Measurements from ENCODE around the gene AUP1. TPM values are rescaled to one million over a fixed set of nuclear protein-coding genes. Genes with fewer than 3 reads are reported as not detected.

Gene AUP1
- total RNA-seq, 2 experiments from 2014 or later: 118 to 119 TPM

GRCh38 chr2:74555610-74556103 lies 26.2 kb upstream of the AUP1 start:
- peaks cover 15% of the 10 kb centered on the region for H3K36me3 Mint-ChIP-seq (ENCODE audit: low read depth)
- CTCF ChIA-PET: interaction anchor here (0.7 to 1.5 kb wide), 4 partner anchors 9 to 32 kb away, joined by 3 to 5 read pairs (median 4); no protein-coding TSS in a partner anchor
- H3K9me3 Mint-ChIP-seq: no peaks in the 10 kb centered on the region
- H3K27me3 Mint-ChIP-seq: peaks cover 12% of the 10 kb centered on the region
- DNase-seq: no peak
- H3K27ac Mint-ChIP-seq: peak overlapping the region; percentile 94
- H3K4me3 Mint-ChIP-seq: peak overlapping the region; percentile 97
- POLR2A ChIA-PET: interaction anchor here (0.8 to 4.5 kb wide), 11 partner anchors 9 to 101 kb away, joined by 3 to 27 read pairs (median 5); partner anchors contain the start of genes AUP1, HTRA2 and INO80B
- H3K4me1 Mint-ChIP-seq: peaks cover 29% of the 10 kb centered on the region

- Mint-ChIP-seq H3K4me1 (peaks cover 22% of the 10 kb centered on the region), H3K36me3 (ENCODE audit: low read depth) (peaks cover 15% of the 10 kb centered on the region), H3K27me3 (peaks cover 11% of the 10 kb centered on the region), H3K27ac (peak overlapping the region; percentile 94), H3K9me3 (no peaks in the 10 kb centered on the region), H3K4me3 (peak overlapping the region; percentile 97)
- ChIA-PET CTCF (interaction anchor here (0.7 to 1.5 kb wide), 3 partner anchors 10 to 32 kb away, joined by 3 to 5 read pairs (median 3); no protein-coding TSS in a partner anchor), POLR2A (interaction anchor here (0.8 to 4.5 kb wide), 13 partner anchors 9 to 100 kb away, joined by 3 to 27 read pairs (median 4); partner anchors contain the start of genes AUP1, CCDC142, HTRA2 and INO80B)
- DNase-seq: peak; percentile 54
Measured at GRCh38 chr2:74554820-74555531, 25.5 kb upstream of the AUP1 start.

- peak; percentile 85 for DNase-seq
- H3K4me3 Mint-ChIP-seq: peak within 1 kb of the TSS; percentile 97
- ChIA-PET POLR2A (interaction anchor here (0.9 to 4.5 kb wide), 12 partner anchors 17 to 100 kb away, joined by 3 to 27 read pairs (median 4); partner anchors contain the start of genes AUP1, CCDC142, HTRA2 and INO80B), CTCF (interaction anchor here (0.7 to 1.5 kb wide), 2 partner anchors 32 to 71 kb away, joined by 5 read pairs; partner anchors contain the start of genes CCDC142 and TTC31)
- H3K36me3 Mint-ChIP-seq (ENCODE audit: low read depth): peaks cover 15% of the 10 kb centered on the region
- peaks cover 21% of the 10 kb centered on the region for H3K4me1 Mint-ChIP-seq
- H3K27ac Mint-ChIP-seq: peak within 1 kb of the TSS; percentile 94
- H3K9me3 Mint-ChIP-seq: no peaks in the 10 kb centered on the region
- H3K27me3 Mint-ChIP-seq: peaks cover 18% of the 10 kb centered on the region
Measured at GRCh38 chr2:74553892-74554819, 24.6 kb upstream of the AUP1 start, which contains the start of the genes DOK1 and LOXL3. DOK1 (plus strand) TSS chr2:74554720; CDS start chr2:74554755, 35 bp downstream. LOXL3 (minus strand) TSS chr2:74553942; CDS start chr2:74552634, 1,308 bp downstream.

- peaks cover 24% of the 10 kb centered on the region for H3K27me3 Mint-ChIP-seq
- no peaks in the 10 kb centered on the region for H3K9me3 Mint-ChIP-seq
- ChIA-PET CTCF (no interaction called here), POLR2A (interaction anchor here (0.6 to 4.5 kb wide), 9 partner anchors 18 to 286 kb away, joined by 3 to 27 read pairs (median 3); partner anchors contain the start of genes AUP1, HTRA2, INO80B and PCGF1)
- peak overlapping the region; percentile 63 for H3K4me3 Mint-ChIP-seq
- H3K36me3 Mint-ChIP-seq (ENCODE audit: low read depth): peaks cover 15% of the 10 kb centered on the region
- peak overlapping the region; percentile 71 for H3K27ac Mint-ChIP-seq
- peaks cover 25% of the 10 kb centered on the region for H3K4me1 Mint-ChIP-seq
- no peak for DNase-seq
Measured at GRCh38 chr2:74552914-74553811, 23.7 kb upstream of the AUP1 start.

- H3K27me3 Mint-ChIP-seq: peaks cover 32% of the 10 kb centered on the region
- CTCF ChIA-PET: interaction anchor here (0.8 to 2.3 kb wide), 3 partner anchors 21 to 36 kb away, joined by 3 to 6 read pairs (median 3); no protein-coding TSS in a partner anchor
- H3K27ac Mint-ChIP-seq: no peak overlapping the region
- H3K4me1 Mint-ChIP-seq: peaks cover 26% of the 10 kb centered on the region
- POLR2A ChIA-PET: interaction anchor here (1.3 to 4.5 kb wide), 3 partner anchors 22 to 80 kb away, joined by 3 to 27 read pairs (median 4); partner anchors contain the start of genes AUP1, HTRA2 and MRPL53
- no peak for DNase-seq
- peaks cover 12% of the 10 kb centered on the region for H3K36me3 Mint-ChIP-seq (ENCODE audit: low read depth)
- H3K4me3 Mint-ChIP-seq: peak overlapping the region; percentile 20
- no peaks in the 10 kb centered on the region for H3K9me3 Mint-ChIP-seq
Measured at GRCh38 chr2:74551942-74552913, 22.7 kb upstream of the AUP1 start.

- Mint-ChIP-seq H3K27ac (no peak overlapping the region), H3K36me3 (ENCODE audit: low read depth) (peaks cover 5% of the 10 kb centered on the region), H3K27me3 (peaks cover 34% of the 10 kb centered on the region), H3K4me3 (no peak overlapping the region), H3K4me1 (peaks cover 25% of the 10 kb centered on the region), H3K9me3 (no peaks in the 10 kb centered on the region)
- ChIA-PET CTCF (interaction anchor here (0.8 to 2.3 kb wide), 4 partner anchors 20 to 160 kb away, joined by 3 to 6 read pairs (median 3); no protein-coding TSS in a partner anchor), POLR2A (interaction anchor here (1.3 to 4.5 kb wide), 3 partner anchors 21 to 79 kb away, joined by 3 to 27 read pairs (median 4); partner anchors contain the start of genes AUP1, HTRA2 and MRPL53)
- no peak for DNase-seq
Measured at GRCh38 chr2:74551530-74551929, 22.0 kb upstream of the AUP1 start.

GRCh38 chr2:74550231-74550630 lies 20.7 kb upstream of the AUP1 start:
- H3K4me1 Mint-ChIP-seq: peaks cover 17% of the 10 kb centered on the region
- H3K27ac Mint-ChIP-seq: no peak overlapping the region
- H3K27me3 Mint-ChIP-seq: peaks cover 46% of the 10 kb centered on the region
- ChIA-PET POLR2A (interaction anchor here (0.9 to 1.7 kb wide), 2 partner anchors 35 to 91 kb away, joined by 3 to 6 read pairs; partner anchors contain the start of gene WBP1), CTCF (interaction anchor here (0.9 to 2.3 kb wide), 2 partner anchors 19 to 158 kb away, joined by 3 to 6 read pairs; no protein-coding TSS in a partner anchor)
- H3K36me3 Mint-ChIP-seq (ENCODE audit: low read depth): no peaks in the 10 kb centered on the region
- no peaks in the 10 kb centered on the region for H3K9me3 Mint-ChIP-seq
- peak; percentile 11 for DNase-seq
- H3K4me3 Mint-ChIP-seq: no peak overlapping the region

GRCh38 chr2:74548900-74549826 lies 19.7 kb upstream of the AUP1 start:
- no peaks in the 10 kb centered on the region for H3K36me3 Mint-ChIP-seq (ENCODE audit: low read depth)
- peaks cover 57% of the 10 kb centered on the region for H3K27me3 Mint-ChIP-seq
- DNase-seq: no peak
- no peaks in the 10 kb centered on the region for H3K9me3 Mint-ChIP-seq
- peaks cover 17% of the 10 kb centered on the region for H3K4me1 Mint-ChIP-seq
- no peak overlapping the region for H3K27ac Mint-ChIP-seq
- ChIA-PET CTCF (no interaction called here), POLR2A (interaction anchor here (0.9 to 1.7 kb wide), 3 partner anchors 20 to 90 kb away, joined by 3 to 6 read pairs (median 4); partner anchors contain the start of genes AUP1, HTRA2 and WBP1)
- H3K4me3 Mint-ChIP-seq: peak overlapping the region; percentile 51

GRCh38 chr2:74548285-74548899 lies 18.9 kb upstream of the AUP1 start:
- peaks cover 57% of the 10 kb centered on the region for H3K27me3 Mint-ChIP-seq
- H3K36me3 Mint-ChIP-seq (ENCODE audit: low read depth): no peaks in the 10 kb centered on the region
- peak overlapping the region; percentile 66 for H3K4me3 Mint-ChIP-seq
- no peak for DNase-seq
- ChIA-PET CTCF (no interaction called here), POLR2A (interaction anchor here (1.4 kb wide), 1 partner anchor 19 kb away, joined by 4 read pairs; the partner anchor contains the start of genes AUP1 and HTRA2)
- H3K27ac Mint-ChIP-seq: no peak overlapping the region
- H3K9me3 Mint-ChIP-seq: no peaks in the 10 kb centered on the region
- H3K4me1 Mint-ChIP-seq: peaks cover 13% of the 10 kb centered on the region

All from activated CD4-positive, alpha-beta memory T cell treated with anti-CD3 and anti-CD28 coated beads, Interleukin-2, amount 10 ng/mL, durations not matched to agents 7 days and 5 days (primary cell).